Lower leg skin (tissue), 4 donors: ENCODE results near the gene CACNA1A. TPM values are rescaled to one million over a fixed set of nuclear protein-coding genes. Genes with fewer than 3 reads are reported as not detected.

Experiments
- DNase-seq, 2 donors: peaks; one replicate each; pipeline ENCODE4 v3.0.0-alpha.2; 2019; ENCODE audit warnings: low spot score in 2 of 2
- H3K4me3 ChIP-seq: fragments of 200-600 bp; sonication (generic); 2 replicates; pipeline ENCODE4 v1.5.1; 2017; ENCODE audit warnings: mild to moderate bottlenecking, low read depth; ENCODE audit not compliant: poor library complexity, severe bottlenecking
- POLR2A ChIP-seq, 2 donors: fragments of 450-650 bp; IDR thresholded peaks; one replicate each; pipeline ENCODE4 v1.6.1; 2016 to 2017; ENCODE audit warnings: antibody characterized with exemption in 2 of 2, mild to moderate bottlenecking in 1 of 2, moderate library complexity in 1 of 2
- WGBS, 2 donors: methylation state at CpG; one replicate each; pipeline ENCODE4 v1.1.5; 2018; 5-methylcytosine and 5-hydroxymethylcytosine counted together
- intact Hi-C: fragments of 100-400 bp; cut with DNase I; formaldehyde crosslinking; loops from one replicate; pipeline ENCODE4 v1.15.0; 2023; ENCODE audit warnings: low total_unique reads
- total RNA-seq, 4 donors: library from RNA; depleted of rRNA; stranded (reverse); fragments of >200 nt; gene quantifications; one replicate each; pipeline ENCODE4 v1.1.0, GENCODE V29; 2016
- TF ChIP-seq, protein P1 (sequence below), 3 donors: fragments of 450-650 bp; IDR thresholded peaks; one replicate each; pipeline ENCODE4 v1.5.1; 2016; ENCODE audit warnings: antibody characterized with exemption in 3 of 3, mild to moderate bottlenecking in 3 of 3, moderate library complexity in 2 of 3

The CACNA1A gene
- total RNA-seq, 4 donors from 2014 or later = 0.16 to 0.46 (median 0.22) TPM; not detected in 1

DNA sequence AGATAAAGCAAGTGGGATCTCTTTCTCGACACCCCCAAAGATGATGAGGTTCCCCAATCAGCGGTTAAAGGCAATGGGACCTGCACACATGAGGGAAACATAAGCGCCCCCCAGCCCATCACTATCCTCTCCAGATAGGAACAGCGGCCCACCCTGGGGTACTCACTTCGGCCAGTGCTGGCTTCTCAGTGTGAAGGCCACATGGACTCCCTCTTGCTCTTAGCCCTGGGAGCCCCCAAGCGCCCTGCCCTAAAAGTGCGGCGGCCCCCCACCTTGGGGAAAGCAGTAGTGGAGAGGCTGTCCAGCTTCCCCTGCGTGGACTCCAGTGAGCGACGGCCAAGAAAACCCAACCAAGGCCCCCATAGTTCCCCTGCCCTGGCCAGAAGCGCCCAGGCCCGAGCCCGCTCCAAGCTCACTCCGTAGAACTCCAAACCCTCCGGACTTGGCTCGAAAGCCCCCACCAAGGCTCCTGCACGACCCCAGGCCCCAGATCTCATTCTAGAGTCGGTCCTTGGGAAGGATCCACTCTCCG, 1.0 kb downstream of the CACNA1A start:
- intact Hi-C loops = no loop called here
- H3K4me3 ChIP-seq = no peak overlapping the region
- no peak for DNase-seq
- WGBS, 2 donors = 37 to 40% methylated on average over 16 to 20 of the region's 20 CpGs
- TF ChIP-seq, protein P1, sequence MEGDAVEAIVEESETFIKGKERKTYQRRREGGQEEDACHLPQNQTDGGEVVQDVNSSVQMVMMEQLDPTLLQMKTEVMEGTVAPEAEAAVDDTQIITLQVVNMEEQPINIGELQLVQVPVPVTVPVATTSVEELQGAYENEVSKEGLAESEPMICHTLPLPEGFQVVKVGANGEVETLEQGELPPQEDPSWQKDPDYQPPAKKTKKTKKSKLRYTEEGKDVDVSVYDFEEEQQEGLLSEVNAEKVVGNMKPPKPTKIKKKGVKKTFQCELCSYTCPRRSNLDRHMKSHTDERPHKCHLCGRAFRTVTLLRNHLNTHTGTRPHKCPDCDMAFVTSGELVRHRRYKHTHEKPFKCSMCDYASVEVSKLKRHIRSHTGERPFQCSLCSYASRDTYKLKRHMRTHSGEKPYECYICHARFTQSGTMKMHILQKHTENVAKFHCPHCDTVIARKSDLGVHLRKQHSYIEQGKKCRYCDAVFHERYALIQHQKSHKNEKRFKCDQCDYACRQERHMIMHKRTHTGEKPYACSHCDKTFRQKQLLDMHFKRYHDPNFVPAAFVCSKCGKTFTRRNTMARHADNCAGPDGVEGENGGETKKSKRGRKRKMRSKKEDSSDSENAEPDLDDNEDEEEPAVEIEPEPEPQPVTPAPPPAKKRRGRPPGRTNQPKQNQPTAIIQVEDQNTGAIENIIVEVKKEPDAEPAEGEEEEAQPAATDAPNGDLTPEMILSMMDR (IDR thresholded peaks at IDR 0.05) = no peak
- TF ChIP-seq POLR2A (IDR thresholded peaks at IDR 0.05) = no peak

DNA sequence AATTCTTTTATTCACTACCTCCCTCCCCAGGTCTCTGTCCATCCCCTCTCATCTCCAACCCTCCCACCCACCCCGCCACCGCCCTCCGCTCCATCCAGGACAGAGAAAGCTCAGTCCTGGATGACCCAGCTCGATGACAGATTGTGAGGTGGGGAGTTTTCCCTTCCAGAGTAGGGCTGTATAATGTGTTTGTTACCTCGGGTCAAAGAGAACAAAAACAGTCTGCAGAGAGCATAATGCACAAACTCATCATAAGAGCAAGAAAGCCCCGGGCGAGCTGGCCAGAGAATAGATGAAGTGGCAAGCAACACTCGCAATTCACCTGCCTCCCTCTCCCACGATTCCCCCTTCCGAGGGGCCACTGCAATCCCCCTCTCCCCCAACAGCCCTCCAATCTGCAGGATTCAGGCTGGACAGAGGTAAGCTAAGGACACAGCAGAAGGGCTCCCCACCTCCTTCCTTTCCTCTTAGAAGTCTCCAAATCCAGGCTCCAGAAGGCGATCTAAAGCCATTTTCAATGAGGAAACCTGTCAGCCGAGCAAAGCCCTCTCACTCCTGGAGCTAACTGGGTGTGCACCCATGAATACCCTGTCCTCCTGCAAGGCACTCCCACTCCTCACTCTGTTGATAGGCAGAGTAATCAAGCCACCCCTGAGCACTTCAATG, 2.6 kb downstream of the CACNA1A start:
- no peak for TF ChIP-seq POLR2A (IDR thresholded peaks at IDR 0.05)
- TF ChIP-seq, protein P1 (IDR thresholded peaks at IDR 0.05) = no peak
- no peak for DNase-seq
- intact Hi-C loops = no loop called here
- H3K4me3 ChIP-seq = no peak overlapping the region
- 50 to 55% methylated on average over 12 of the region's 12 CpGs for WGBS, 2 donors

DNA sequence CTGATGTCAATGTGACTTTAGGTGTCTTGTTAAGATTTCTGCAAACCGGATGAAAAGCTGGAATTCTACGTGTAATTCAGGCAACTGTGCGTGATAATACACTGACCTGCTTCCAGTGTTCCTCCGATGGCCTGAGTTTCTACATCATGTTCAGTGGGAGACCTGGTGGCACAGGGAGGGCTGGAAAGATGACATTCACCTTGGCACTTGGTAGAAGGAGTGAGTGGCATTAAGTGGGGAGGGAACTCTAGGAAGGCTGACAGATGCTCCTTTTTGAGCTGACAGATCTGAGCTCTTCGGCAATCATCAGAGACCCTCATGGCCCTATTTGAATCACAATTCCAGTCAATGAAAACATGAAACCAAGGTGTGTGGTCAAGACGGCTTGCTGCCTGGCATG, 4.0 kb downstream of the CACNA1A start:
- 84% methylated on average over 6 of the region's 6 CpGs for WGBS, 2 donors
- DNase-seq = no peak

DNA sequence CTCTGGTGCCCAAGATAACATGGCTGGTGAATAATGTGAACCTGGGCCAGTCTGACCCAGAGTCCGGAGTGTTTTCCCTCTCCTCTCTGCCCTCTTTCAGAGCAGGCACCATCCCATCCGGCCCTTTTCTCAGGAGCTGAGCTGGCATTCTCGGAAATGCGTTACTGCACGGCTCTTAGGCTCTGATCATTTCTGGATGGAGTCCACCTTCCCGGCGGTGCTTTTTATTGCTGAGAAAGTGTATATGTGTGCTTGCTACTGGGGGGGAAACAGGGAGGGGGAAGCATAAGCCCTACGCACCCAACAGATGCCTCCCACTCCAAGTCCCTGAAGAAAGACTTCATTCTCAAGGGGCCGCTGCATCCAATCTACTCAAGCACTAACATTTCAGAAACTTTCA, 6.6 kb downstream of the CACNA1A start:
- intact Hi-C loops = no loop called here
- no peak for TF ChIP-seq POLR2A (IDR thresholded peaks at IDR 0.05)
- TF ChIP-seq, protein P1 (IDR thresholded peaks at IDR 0.05) = no peak
- H3K4me3 ChIP-seq = no peak overlapping the region
- DNase-seq = no peak
- 85 to 87% methylated on average over 9 of the region's 9 CpGs for WGBS, 2 donors

More for the DNA sequence above, 4.0 kb downstream of the CACNA1A start:
- intact Hi-C loops = no loop called here
- TF ChIP-seq POLR2A (IDR thresholded peaks at IDR 0.05) = no peak
- TF ChIP-seq, protein P1 (IDR thresholded peaks at IDR 0.05) = no peak
- no peak overlapping the region for H3K4me3 ChIP-seq

DNA sequence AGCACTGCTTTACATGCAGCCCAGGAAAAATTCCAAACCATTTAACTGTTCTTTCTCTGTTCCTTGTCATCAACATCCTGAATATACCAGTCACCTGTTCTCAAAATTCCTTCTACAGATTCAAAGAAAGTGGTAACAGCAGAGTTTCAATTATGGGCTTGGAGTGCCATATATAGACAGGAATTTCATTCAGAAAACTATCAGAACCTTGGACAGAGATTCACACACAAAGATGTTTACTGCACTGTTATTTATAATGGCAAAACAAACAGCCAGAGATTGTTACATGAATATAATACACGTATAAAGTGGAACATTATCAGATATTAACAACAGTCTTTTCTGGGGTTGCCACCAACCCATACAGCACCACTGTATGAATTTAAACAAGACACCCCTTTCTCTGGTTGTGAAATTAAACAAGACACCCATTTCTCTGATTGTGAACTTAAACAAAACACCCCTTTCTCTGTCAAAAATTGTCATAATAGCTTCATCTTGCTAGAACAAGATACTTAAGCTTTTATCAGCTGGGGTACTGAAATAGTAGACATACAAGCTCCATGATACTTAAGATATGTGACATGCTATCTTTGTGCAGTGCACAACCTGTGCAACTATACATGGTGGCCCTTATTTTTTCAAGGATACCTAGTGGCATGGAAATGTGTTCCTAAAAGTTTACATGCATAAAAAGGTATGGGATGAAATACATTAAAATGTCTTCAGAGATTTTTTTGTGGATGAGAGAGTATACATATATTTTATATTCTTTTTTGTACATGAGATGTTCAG, 12.6 kb downstream of the CACNA1A start:
- no peak for DNase-seq
- WGBS, 2 donors = 79 to 91% methylated on average over 1 of the region's 1 CpG
- TF ChIP-seq, protein P1 (IDR thresholded peaks at IDR 0.05) = no peak
- H3K4me3 ChIP-seq = no peak overlapping the region
- intact Hi-C loops = no loop called here
